Hepatocyte (in vitro differentiated cells): ENCODE measurements around the gene CBX5.

Experiments used
- EZH2phosphoT487 ChIP-seq: fragments of 200-600 bp; sonication (generic); IDR thresholded peaks from one replicate; pipeline ENCODE4 v1.6.1; 2018; ENCODE audit warnings: antibody characterized with exemption, mild to moderate bottlenecking, low read depth, moderate library complexity; ENCODE audit not compliant: unreplicated experiment, severe bottlenecking
- TF ChIP-seq, protein P1 (sequence below): fragments of 200-600 bp; sonication (generic); IDR thresholded peaks from 2 replicates; pipeline ENCODE4 v1.5.1; 2016; ENCODE audit warnings: antibody characterized with exemption, mild to moderate bottlenecking; ENCODE audit not compliant: poor library complexity

DNA sequence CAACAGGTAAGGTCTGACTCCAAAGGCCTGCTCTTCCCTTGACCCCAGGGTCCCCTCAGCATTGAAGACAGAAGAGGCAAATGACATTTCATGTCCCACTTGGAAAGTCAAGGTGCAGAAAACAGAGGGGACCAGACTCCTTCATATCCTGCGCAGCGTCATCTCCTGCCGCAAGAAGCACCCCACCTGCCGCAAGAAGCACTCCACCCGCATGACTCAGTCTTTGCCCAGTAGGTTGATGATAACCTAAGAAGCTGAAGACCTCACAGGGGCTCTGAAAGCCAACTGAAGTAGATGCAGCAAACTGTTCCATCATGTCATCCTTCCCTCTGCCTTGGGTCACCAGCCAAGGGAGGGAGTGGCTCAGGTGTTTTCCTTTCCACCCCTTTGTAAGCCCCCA lies 79.5 kb downstream of the CBX5 start:
- TF ChIP-seq, protein P1, sequence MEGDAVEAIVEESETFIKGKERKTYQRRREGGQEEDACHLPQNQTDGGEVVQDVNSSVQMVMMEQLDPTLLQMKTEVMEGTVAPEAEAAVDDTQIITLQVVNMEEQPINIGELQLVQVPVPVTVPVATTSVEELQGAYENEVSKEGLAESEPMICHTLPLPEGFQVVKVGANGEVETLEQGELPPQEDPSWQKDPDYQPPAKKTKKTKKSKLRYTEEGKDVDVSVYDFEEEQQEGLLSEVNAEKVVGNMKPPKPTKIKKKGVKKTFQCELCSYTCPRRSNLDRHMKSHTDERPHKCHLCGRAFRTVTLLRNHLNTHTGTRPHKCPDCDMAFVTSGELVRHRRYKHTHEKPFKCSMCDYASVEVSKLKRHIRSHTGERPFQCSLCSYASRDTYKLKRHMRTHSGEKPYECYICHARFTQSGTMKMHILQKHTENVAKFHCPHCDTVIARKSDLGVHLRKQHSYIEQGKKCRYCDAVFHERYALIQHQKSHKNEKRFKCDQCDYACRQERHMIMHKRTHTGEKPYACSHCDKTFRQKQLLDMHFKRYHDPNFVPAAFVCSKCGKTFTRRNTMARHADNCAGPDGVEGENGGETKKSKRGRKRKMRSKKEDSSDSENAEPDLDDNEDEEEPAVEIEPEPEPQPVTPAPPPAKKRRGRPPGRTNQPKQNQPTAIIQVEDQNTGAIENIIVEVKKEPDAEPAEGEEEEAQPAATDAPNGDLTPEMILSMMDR = no peak
- TF ChIP-seq EZH2phosphoT487 = no peak
